ENCODE results near the gene RAD23B. TPM values are rescaled to one million over a fixed set of nuclear protein-coding genes. Genes with fewer than 3 reads are reported as not detected.

Gene RAD23B
- total RNA-seq, 1 experiment from 2014 or later: 139 TPM

GRCh38 chr9:107334103-107334776 is 51.2 kb downstream of the RAD23B start:
- DNase-seq (ENCODE audit: low read depth): no peak

GRCh38 chr9:107335331-107335730 is 52.3 kb downstream of the RAD23B start:
- DNase-seq (ENCODE audit: low read depth): no peak

- DNase-seq (ENCODE audit: low read depth): peak; percentile 56
Observed at GRCh38 chr9:107336718-107337360, 53.8 kb downstream of the RAD23B start.

- no peak for DNase-seq (ENCODE audit: low read depth)
Observed at GRCh38 chr9:107337676-107338590, 54.9 kb downstream of the RAD23B start.

- no peak for DNase-seq (ENCODE audit: low read depth)
Observed at GRCh38 chr9:107338911-107339659, 56.0 kb downstream of the RAD23B start.

GRCh38 chr9:107340920-107341632 is 58.0 kb downstream of the RAD23B start:
- peak; percentile 64 for DNase-seq (ENCODE audit: low read depth)

- no peak for DNase-seq (ENCODE audit: low read depth)
Observed at GRCh38 chr9:107342476-107343161, 59.5 kb downstream of the RAD23B start.

- DNase-seq (ENCODE audit: low read depth): no peak
Observed at GRCh38 chr9:107345327-107345726, 62.2 kb downstream of the RAD23B start.

GRCh38 chr9:107348836-107349235 is 65.8 kb downstream of the RAD23B start:
- DNase-seq (ENCODE audit: low read depth): no peak

GRCh38 chr9:107350443-107350842 is 67.4 kb downstream of the RAD23B start:
- no peak for DNase-seq (ENCODE audit: low read depth)

GRCh38 chr9:107351382-107352045 is 68.4 kb downstream of the RAD23B start:
- DNase-seq (ENCODE audit: low read depth): no peak

- no peak for DNase-seq (ENCODE audit: low read depth)
Observed at GRCh38 chr9:107355394-107355793, 72.3 kb downstream of the RAD23B start.

GRCh38 chr9:107358986-107359385 is 75.9 kb downstream of the RAD23B start:
- DNase-seq (ENCODE audit: low read depth): no peak

GRCh38 chr9:107360098-107360497 is 77.0 kb downstream of the RAD23B start:
- DNase-seq (ENCODE audit: low read depth): no peak

- DNase-seq (ENCODE audit: low read depth): no peak
Observed at GRCh38 chr9:107361816-107362215, 78.7 kb downstream of the RAD23B start.

GRCh38 chr9:107363516-107364152 is 80.6 kb downstream of the RAD23B start:
- peak; percentile 96 for DNase-seq (ENCODE audit: low read depth)

- DNase-seq (ENCODE audit: low read depth): no peak
Observed at GRCh38 chr9:107367727-107368502, 84.8 kb downstream of the RAD23B start.

- no peak for DNase-seq (ENCODE audit: low read depth)
Observed at GRCh38 chr9:107368696-107369095, 85.6 kb downstream of the RAD23B start.

GRCh38 chr9:107373809-107374208 is 90.7 kb downstream of the RAD23B start:
- no peak for DNase-seq (ENCODE audit: low read depth)

All from RPMI7951 (cell line).